T-helper 2 cell (primary cell): ENCODE data around the gene CCDC77.

Experiments used
- DNase-seq, 5 experiments: peaks; one replicate each; pipeline versions ENCODE4 v3.0.0 to v3.0.0-alpha.2; 2012 to 2022

Gene CCDC77

GRCh38 chr12:454833-455232, 53.4 kb downstream of the CCDC77 start:
- no peak for DNase-seq

- no peak for DNase-seq
These were observed 54.4 kb downstream of the CCDC77 start for GRCh38 chr12:455821-456220.

GRCh38 chr12:457676-458075, 56.2 kb downstream of the CCDC77 start:
- DNase-seq, result no peak

DNA sequence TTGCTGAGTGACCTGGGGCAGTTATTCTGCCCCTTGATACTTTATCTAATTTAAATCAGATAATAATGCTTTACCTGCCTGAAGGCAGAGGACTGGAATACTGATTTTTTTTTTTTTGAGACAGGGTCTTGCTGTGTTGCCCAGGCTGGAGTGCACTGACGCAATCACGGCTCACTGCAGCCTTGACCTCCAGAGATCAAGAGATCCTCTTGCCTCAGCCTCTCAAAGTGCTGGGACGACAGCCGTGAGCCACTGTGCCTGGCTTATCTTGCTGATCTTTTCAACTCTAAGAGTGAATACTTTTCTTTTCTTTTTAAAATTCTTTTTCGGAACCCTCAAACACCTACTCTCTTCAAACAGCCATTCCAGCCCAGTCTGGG, 57.6 kb downstream of the CCDC77 start:
- DNase-seq, result no peak

- DNase-seq, result peak in 4 of 5 experiments; percentile 17 to 35 (median 28)
These were observed 58.2 kb downstream of the CCDC77 start, which contains the start of gene B4GALNT3 for GRCh38 chr12:459430-460258. B4GALNT3 (plus strand) TSS chr12:459939; CDS start chr12:460377, 438 bp downstream.

DNA sequence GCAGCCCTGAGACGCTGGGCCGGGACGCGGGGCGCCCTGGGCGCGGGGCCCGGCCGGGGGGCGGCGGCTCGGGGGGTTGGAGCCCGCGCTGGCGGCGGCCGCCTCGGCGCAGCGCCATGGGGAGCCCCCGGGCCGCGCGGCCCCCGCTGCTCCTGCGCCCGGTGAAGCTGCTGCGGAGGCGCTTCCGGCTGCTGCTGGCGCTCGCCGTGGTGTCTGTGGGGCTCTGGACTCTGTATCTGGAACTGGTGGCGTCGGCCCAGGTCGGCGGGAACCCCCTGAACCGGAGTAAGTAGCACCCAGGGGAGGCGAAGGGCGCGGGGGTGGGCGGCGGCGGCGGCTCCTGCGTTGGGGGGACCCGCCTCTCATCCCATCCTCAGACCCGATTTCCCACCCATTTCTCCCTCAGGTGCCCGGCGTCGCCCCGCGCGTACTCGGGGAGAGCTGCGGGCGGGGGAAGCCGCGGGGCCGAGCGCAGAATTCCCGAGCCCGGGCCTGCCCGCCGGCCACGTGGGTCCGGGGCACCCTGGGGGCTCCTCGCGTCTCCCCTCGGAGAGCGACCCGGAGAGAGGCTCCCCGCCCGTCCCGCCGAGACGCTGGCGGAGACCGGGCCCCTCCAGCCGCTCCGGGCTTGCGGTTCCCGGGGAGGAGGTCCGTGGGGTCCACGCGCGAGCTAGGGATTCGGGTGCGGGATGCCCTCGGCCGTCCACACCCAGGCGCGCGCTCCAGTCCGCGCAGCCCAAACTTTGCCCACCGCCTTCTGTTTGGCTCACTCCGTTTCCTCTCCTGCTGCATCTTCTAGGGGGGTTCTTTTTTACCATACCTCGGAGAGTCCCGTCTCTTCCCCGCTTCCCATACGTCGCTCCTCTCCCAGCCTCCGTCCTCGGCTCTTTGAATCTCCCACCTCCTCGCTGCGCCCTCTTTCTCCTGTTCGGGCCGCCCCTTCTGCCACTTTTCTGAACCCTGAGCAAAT, 59.1 kb downstream of the CCDC77 start:
- peak in 3 of 5 experiments; percentile 20 to 47 (median 46) for DNase-seq

DNA sequence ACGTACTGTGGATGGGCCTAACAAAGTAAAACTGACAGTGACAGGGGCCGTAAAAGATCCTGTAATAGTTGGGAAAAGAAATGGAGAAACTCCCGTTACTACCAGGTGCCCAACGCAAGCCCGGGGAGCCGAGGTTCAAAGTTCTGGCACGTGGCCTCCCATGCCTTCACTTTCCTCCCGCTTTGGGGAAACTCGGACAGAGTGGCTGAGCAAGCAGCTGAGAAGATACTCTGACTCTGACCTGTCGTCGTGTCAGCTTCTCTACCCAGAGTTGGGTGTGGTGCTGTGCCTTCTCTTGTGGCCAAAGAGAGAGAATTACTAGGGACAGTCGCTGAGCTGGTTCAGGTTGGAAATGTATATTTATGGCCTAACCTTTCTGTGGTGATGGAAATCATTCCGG, 60.0 kb downstream of the CCDC77 start:
- DNase-seq, result no peak

DNA sequence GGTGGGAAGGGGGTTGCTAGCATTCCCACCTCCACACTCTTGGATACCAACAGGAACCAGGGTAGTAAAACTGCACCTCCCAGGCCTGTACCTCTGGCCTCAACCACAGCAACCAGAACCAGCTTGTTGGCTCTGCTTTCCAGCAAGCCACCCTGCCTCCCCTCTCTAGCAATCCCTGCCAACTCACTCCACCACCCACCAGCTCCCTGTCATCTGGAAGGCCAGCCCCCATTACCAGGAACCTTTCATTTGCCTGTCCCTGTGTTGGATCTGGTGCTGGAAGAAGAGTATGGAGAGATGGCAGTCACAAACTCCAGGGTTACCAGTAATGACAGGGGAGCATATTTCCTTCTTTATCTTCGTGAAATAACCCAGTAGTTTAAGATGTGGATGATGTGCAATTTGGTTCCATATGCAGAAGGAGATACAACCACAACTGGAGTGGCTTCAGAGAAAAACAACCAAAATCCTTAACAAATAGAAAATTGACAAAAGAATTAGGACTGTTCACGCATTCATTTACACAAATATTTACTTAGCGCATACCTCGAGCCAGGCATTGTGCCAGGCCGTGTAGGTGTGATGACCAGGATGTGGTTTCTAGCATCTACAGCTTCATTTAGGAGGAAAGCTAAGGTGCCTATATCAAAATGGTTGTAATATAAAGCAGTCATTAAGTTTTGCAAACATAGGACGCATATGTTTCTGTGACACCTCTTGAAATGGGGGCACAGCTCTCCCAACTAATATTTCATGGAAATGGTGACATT, 61.7 kb downstream of the CCDC77 start:
- peak in 1 of 5 experiments; percentile 18 for DNase-seq

- no peak for DNase-seq
These were observed 63.2 kb downstream of the CCDC77 start for GRCh38 chr12:464484-465267.

GRCh38 chr12:466039-466438, 64.6 kb downstream of the CCDC77 start:
- no peak for DNase-seq

GRCh38 chr12:466762-467161, 65.3 kb downstream of the CCDC77 start:
- DNase-seq, result no peak

DNA sequence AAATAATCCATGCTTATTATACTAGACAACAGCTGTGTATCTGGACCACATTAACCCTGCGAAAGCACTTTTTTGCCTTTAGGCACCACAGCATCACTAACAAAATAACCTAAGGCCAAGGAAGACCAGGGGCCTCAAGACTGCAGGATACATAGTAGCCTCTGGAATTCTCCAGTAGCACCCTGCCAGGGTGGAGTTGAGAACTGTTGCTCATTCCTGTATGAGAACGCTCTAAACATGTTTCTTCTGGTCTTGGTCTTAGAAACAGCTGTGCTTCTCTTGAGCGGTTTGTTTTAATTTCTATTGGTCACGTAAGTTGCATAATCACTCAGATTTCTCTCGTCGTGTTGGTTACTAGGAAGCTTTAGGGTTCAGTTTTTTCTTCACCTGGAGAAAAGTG, 66.1 kb downstream of the CCDC77 start:
- DNase-seq, result no peak

GRCh38 chr12:468671-469389, 67.4 kb downstream of the CCDC77 start:
- no peak for DNase-seq

DNA sequence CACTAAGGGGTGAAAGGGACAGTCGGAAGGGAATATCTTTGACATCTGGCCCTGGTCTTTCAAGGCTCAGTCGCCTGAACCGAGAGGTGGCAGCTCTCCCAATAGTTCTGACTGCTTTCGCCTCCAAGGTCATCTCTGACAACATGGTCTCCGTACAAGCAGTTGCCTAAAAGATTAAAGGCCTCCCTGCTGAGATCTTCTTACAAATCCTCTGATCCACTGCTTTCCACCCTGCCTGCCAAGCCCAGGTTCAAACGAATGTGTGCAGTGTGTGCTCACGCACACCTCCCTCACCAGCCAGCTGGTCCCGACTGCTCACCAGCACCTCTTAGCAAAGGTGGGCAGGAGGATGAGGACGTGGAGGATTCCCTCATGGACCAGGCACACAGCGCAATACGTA, 68.7 kb downstream of the CCDC77 start:
- DNase-seq, result no peak

DNA sequence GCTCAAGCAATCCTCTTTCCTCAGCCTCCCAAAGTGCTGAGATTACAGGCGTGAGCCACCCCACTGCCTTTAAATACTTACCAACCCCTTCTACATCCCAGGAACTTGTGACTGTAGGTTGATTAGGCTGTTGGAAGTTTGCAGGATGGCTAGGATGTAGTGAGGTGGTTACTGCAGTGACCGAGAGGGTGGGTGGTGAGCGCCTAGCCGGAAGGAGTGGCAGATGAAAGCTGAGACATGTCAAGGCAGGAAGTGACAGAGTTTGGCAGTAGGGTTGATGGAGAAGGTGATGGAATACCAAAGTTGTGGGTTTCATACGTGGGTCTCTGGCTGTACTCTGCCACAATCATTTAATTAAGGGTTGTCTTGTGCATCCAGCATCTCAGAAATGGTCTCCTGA, 71.8 kb downstream of the CCDC77 start:
- DNase-seq, result no peak

DNA sequence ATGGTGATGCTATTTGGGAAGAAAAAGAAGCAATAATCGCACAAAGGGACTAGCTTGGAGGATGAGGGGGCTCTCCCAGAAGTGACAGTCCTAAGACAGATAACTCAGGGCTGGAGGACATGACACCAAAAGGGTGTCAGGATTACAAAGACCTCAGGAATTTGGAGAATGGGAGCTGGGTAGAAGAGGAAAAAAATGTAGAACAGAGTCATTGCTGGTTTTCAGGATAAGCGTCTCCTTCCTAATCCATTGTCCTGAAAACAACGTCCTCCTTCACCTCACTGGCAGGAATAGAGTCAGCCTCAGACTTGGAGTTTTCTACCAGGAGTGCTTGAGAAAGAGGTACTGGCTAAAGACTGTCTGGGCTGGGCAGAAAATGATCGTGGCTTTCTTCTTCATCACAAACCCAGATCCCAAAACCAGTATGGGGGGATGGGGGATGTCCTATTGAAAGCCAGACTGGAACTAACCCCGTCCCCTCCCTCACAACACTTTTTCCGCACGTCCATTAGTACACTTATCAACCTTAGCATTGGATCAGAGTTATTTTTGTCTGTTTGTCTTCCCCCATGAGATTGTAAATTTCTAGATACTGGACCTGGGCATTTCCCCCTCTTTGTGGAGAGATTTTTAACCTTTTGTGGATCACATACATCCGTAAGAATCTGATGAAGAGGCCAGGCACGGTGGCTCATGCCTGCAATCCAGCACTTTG, 72.6 kb downstream of the CCDC77 start:
- no peak for DNase-seq

DNA sequence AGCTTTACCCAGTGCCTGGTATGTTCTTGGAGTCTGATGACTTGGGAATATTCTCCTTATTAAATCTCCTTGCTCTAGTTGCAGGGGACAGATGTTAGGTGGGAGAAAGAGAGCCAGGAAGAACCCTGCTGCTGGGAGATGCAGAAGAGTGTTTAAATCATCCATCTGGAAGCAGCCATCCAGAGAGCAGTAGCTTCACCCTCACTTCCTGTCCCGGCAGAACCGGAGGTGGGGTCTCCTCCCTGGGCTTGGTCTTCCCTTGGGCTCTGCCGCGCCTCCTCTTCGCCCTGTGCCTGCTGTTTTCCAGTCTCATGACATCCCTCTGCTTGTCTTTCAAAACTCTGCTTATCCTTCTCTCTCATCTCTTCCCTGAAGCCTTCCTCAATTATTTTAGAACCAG, 73.8 kb downstream of the CCDC77 start:
- DNase-seq, result no peak

GRCh38 chr12:479161-479560, 77.7 kb downstream of the CCDC77 start:
- DNase-seq, result no peak

DNA sequence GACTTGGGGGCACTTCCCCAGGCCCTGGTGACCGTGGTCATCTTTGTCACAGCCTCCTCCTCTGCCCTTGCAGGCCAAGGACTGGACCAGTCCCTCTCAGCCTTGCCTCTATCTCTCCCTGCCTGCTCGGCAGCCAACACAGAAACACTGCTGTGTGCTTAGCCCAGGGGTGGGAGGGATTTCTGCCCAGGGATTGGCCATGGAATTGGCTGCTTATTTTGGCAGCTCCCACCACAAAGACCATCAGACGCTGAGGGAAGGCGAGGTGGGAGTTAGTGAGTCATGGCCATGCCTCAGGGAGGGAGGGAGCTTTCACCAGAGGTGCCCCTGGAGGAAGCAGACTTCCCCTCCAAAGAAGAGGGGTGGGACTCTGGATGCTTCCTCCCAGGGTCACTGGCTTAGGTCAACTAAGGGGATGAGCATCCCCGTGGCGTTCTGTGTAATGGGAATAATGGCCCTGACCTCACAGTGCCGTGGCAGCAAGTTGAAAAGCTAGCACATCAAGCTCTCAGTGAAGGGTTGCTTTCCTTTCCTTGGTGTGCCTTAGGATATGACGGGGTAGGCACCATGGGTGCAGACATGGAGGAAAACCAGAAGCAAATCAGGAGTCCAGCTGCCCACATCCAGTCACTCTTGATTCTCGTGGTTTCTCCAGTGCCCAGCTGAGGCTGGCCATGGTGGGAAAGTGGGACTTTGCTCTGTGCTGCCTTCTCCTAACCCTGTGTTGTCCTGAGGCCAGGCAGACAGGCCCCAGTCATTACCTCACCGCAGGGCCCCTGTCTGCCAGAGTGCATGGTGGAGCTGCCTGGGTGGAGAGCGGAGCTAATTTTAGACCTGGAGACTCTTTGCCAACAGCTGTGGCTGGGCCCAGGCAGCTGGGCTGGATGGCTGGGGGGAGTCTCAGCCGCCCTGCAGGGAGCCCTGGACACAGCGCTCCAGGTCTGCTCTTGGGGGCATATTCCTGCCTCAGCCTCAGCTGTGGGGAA, 79.7 kb downstream of the CCDC77 start:
- no peak for DNase-seq
